ENCODE measurements around the gene CDCP2. TPM values are rescaled to one million over a fixed set of nuclear protein-coding genes. Genes with fewer than 3 reads are reported as not detected.

CDCP2 gene
- total and polyA plus RNA-seq, 2 of the 8 experiments (the other 6 are each of a cell fraction or from before 2014, with no cell fraction given) = not detected

DNA sequence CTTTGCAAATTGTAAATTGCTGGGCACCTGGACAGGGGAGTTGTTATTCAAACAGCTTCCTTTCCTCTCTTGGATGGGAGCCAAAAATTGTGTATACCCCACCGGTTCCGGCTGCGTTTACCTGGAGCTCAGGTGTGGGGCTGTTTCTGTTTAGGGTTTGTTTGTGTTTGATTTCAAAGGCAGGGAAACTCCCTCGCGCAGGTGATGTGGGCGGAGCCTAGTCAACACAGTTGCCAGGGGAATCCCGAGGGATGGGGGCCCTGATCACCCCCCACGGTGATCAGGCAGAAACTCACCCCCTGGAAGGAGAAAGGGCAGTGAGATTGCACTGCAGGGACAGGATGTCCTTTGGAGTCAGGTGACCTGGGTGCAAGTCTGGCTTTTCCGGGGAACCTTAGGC is 28.3 kb downstream of the CDCP2 start (continued):
- TF ChIP-seq, protein P1, sequence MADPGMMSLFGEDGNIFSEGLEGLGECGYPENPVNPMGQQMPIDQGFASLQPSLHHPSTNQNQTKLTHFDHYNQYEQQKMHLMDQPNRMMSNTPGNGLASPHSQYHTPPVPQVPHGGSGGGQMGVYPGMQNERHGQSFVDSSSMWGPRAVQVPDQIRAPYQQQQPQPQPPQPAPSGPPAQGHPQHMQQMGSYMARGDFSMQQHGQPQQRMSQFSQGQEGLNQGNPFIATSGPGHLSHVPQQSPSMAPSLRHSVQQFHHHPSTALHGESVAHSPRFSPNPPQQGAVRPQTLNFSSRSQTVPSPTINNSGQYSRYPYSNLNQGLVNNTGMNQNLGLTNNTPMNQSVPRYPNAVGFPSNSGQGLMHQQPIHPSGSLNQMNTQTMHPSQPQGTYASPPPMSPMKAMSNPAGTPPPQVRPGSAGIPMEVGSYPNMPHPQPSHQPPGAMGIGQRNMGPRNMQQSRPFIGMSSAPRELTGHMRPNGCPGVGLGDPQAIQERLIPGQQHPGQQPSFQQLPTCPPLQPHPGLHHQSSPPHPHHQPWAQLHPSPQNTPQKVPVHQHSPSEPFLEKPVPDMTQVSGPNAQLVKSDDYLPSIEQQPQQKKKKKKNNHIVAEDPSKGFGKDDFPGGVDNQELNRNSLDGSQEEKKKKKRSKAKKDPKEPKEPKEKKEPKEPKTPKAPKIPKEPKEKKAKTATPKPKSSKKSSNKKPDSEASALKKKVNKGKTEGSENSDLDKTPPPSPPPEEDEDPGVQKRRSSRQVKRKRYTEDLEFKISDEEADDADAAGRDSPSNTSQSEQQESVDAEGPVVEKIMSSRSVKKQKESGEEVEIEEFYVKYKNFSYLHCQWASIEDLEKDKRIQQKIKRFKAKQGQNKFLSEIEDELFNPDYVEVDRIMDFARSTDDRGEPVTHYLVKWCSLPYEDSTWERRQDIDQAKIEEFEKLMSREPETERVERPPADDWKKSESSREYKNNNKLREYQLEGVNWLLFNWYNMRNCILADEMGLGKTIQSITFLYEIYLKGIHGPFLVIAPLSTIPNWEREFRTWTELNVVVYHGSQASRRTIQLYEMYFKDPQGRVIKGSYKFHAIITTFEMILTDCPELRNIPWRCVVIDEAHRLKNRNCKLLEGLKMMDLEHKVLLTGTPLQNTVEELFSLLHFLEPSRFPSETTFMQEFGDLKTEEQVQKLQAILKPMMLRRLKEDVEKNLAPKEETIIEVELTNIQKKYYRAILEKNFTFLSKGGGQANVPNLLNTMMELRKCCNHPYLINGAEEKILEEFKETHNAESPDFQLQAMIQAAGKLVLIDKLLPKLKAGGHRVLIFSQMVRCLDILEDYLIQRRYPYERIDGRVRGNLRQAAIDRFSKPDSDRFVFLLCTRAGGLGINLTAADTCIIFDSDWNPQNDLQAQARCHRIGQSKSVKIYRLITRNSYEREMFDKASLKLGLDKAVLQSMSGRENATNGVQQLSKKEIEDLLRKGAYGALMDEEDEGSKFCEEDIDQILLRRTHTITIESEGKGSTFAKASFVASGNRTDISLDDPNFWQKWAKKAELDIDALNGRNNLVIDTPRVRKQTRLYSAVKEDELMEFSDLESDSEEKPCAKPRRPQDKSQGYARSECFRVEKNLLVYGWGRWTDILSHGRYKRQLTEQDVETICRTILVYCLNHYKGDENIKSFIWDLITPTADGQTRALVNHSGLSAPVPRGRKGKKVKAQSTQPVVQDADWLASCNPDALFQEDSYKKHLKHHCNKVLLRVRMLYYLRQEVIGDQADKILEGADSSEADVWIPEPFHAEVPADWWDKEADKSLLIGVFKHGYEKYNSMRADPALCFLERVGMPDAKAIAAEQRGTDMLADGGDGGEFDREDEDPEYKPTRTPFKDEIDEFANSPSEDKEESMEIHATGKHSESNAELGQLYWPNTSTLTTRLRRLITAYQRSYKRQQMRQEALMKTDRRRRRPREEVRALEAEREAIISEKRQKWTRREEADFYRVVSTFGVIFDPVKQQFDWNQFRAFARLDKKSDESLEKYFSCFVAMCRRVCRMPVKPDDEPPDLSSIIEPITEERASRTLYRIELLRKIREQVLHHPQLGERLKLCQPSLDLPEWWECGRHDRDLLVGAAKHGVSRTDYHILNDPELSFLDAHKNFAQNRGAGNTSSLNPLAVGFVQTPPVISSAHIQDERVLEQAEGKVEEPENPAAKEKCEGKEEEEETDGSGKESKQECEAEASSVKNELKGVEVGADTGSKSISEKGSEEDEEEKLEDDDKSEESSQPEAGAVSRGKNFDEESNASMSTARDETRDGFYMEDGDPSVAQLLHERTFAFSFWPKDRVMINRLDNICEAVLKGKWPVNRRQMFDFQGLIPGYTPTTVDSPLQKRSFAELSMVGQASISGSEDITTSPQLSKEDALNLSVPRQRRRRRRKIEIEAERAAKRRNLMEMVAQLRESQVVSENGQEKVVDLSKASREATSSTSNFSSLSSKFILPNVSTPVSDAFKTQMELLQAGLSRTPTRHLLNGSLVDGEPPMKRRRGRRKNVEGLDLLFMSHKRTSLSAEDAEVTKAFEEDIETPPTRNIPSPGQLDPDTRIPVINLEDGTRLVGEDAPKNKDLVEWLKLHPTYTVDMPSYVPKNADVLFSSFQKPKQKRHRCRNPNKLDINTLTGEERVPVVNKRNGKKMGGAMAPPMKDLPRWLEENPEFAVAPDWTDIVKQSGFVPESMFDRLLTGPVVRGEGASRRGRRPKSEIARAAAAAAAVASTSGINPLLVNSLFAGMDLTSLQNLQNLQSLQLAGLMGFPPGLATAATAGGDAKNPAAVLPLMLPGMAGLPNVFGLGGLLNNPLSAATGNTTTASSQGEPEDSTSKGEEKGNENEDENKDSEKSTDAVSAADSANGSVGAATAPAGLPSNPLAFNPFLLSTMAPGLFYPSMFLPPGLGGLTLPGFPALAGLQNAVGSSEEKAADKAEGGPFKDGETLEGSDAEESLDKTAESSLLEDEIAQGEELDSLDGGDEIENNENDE (IDR thresholded peaks at IDR 0.05; ENCODE audit: insufficient replicate concordance, low read length) = no peak
- TF ChIP-seq CHD2 (IDR thresholded peaks at IDR 0.05; ENCODE audit: low read length) = no peak

All from H1 (cell line).